GM12878 (cell line): ENCODE data around the gene VSTM2L. TPM values are rescaled to one million over a fixed set of nuclear protein-coding genes. Genes with fewer than 3 reads are reported as not detected.

Source experiments
- ATAC-seq: fragments of 200-7000 bp; cut with Tn5 transposase; 3 replicates; pipeline ENCODE4 v1.9.1; 2020; ENCODE audit warnings: mild to moderate bottlenecking, moderate library complexity
- BruUV-seq: library from RNA; stranded (reverse); fragments of 400-500 nt; replicated peaks from 2 replicates; lab custom pipeline; 2021; lab: Mats Ljungman, UMichigan
- CTCF ChIA-PET: fragments of 300-600 bp; sonication (Branson Sonifier 250); formaldehyde crosslinking; extraction: SDS; loops from one replicate; lab custom pipeline; 2021; ENCODE audit warnings: inconsistent platforms; lab: Yijun Ruan, JAX
- POLR2A ChIA-PET: fragments of 350-600 bp; formaldehyde crosslinking; extraction: SDS; loops from one replicate; lab custom pipeline; 2021; ENCODE audit warnings: inconsistent platforms; lab: Charles Lee
- RAD21 ChIA-PET: fragments of 300-600 bp; sonication (Branson Sonifier 250); formaldehyde crosslinking; loops from one replicate; lab custom pipeline; 2023; ENCODE audit warnings: antibody characterized with exemption; ENCODE audit not compliant: unreplicated experiment; lab: Charles Lee
- SMC1A ChIA-PET: fragments of 300-600 bp; sonication (Branson Sonifier 250); formaldehyde crosslinking; loops from one replicate; lab custom pipeline; 2023; ENCODE audit not compliant: unreplicated experiment, uncharacterized antibody; lab: Charles Lee
- DNase-seq: peaks from one replicate; pipeline ENCODE4 v3.0.0-alpha.2; 2011; ENCODE audit warnings: low read depth, low spot score
- FAIRE-seq: peaks from 3 replicates; lab custom pipeline; 2011; peaks lifted over from hg19 to GRCh38; lab: Jason Lieb, UNC
- H2AFZ ChIP-seq: 2 replicates; pipeline ENCODE4 v1.6.0; 2011; ENCODE audit warnings: low read depth, low read length, control low read depth; ENCODE audit not compliant: control insufficient read depth
- H3K27ac ChIP-seq: 2 replicates; pipeline ENCODE4 v1.5.1; 2011; ENCODE audit warnings: control low read depth; ENCODE audit not compliant: control insufficient read depth, insufficient read depth
- H3K27me3 ChIP-seq, 2 experiments: replicated peaks in 1 of 2; 2 replicates each; pipeline versions ENCODE4 v1.6.0 to v1.6.1; 2011; ENCODE audit warnings: low read length in 1 of 2; ENCODE audit not compliant: control insufficient read depth in 2 of 2, insufficient read depth in 2 of 2
- H3K36me3 ChIP-seq, 2 experiments: 2 replicates each; pipeline ENCODE4 v1.5.1; 2011; ENCODE audit warnings: low read length in 1 of 2; ENCODE audit not compliant: control insufficient read depth in 2 of 2, insufficient read depth in 2 of 2
- H3K4me1 ChIP-seq: 2 replicates; pipeline ENCODE4 v1.6.1; 2011; ENCODE audit warnings: mild to moderate bottlenecking, low read length, moderate library complexity, mixed read lengths; ENCODE audit not compliant: control insufficient read depth, insufficient read depth
- H3K4me2 ChIP-seq: 2 replicates; pipeline ENCODE4 v1.6.0; 2011; ENCODE audit warnings: control low read depth; ENCODE audit not compliant: control insufficient read depth, insufficient read depth
- H3K4me3 ChIP-seq: fragments of 200-600 bp; sonication (generic); 2 replicates; pipeline ENCODE4 v1.5.1; 2016
- H3K79me2 ChIP-seq: 2 replicates; pipeline ENCODE4 v1.6.0; 2011; ENCODE audit warnings: low read length; ENCODE audit not compliant: control insufficient read depth, insufficient read depth
- H3K9ac ChIP-seq: 2 replicates; pipeline ENCODE4 v1.8.0; 2011; ENCODE audit warnings: low read length, control low read depth, mixed read lengths; ENCODE audit not compliant: control insufficient read depth, insufficient read depth
- H3K9me3 ChIP-seq: replicated peaks from 3 replicates; pipeline ENCODE4 v1.5.1; 2011; ENCODE audit warnings: mild to moderate bottlenecking, low read length; ENCODE audit not compliant: control insufficient read depth, insufficient read depth
- H4K20me1 ChIP-seq: 2 replicates; pipeline ENCODE4 v1.6.0; 2011; ENCODE audit not compliant: control insufficient read depth, insufficient read depth
- BHLHE40 ChIP-seq, 2 experiments: fragments of 450-650 bp in 1 of 2; IDR thresholded peaks; 2 replicates each; pipeline ENCODE4 v1.6.1; 2011 to 2017; ENCODE audit warnings: low read depth in 2 of 2, borderline replicate concordance in 1 of 2, improper control_type of control experiment in 1 of 2, low read length in 1 of 2, mild to moderate bottlenecking in 1 of 2
- CBFB ChIP-seq: IDR thresholded peaks from 2 replicates; pipeline ENCODE4 v1.6.1; 2016; ENCODE audit warnings: antibody characterized with exemption, low read depth
- CEBPB ChIP-seq, 2 experiments: fragments of 150-350 bp in 1 of 2; IDR thresholded peaks; 2 replicates each; pipeline ENCODE4 v1.6.1; 2012 to 2014; ENCODE audit warnings: low read depth in 2 of 2, low read length in 2 of 2, borderline replicate concordance in 1 of 2, inconsistent platforms in 1 of 2
- HDAC6 ChIP-seq: fragments of 200-600 bp; sonication (generic); IDR thresholded peaks from one replicate; pipeline ENCODE4 v1.8.0; 2017; ENCODE audit warnings: antibody characterized with exemption; ENCODE audit not compliant: unreplicated experiment
- IKZF2 ChIP-seq, 2 experiments: fragments of 450-650 bp; IDR thresholded peaks; 2 replicates each; pipeline ENCODE4 v1.6.1; 2017; ENCODE audit warnings: mild to moderate bottlenecking in 2 of 2, moderate library complexity in 2 of 2
- PKNOX1 ChIP-seq: fragments of 450-650 bp; IDR thresholded peaks from 2 replicates; pipeline ENCODE4 v1.6.1; 2016; ENCODE audit warnings: mild to moderate bottlenecking
- POLR2AphosphoS5 ChIP-seq: IDR thresholded peaks from 2 replicates; pipeline ENCODE4 v1.6.1; 2011; ENCODE audit warnings: mild to moderate bottlenecking, low read length, inconsistent platforms
- SIN3A ChIP-seq: IDR thresholded peaks from 2 replicates; pipeline ENCODE4 v1.6.1; 2012; ENCODE audit warnings: low read depth, low read length, improper control_type of control experiment
- ZNF24 ChIP-seq: fragments of 450-650 bp; IDR thresholded peaks from 2 replicates; pipeline ENCODE4 v1.6.1; 2017; ENCODE audit warnings: antibody characterized with exemption, mild to moderate bottlenecking
- WGBS: methylation state at CpG from one replicate; pipeline ENCODE4 v1.1.6; 2016; ENCODE audit warnings: low lambda C conversion rate; ENCODE audit not compliant: insufficient replicate concordance, insufficient coverage; ENCODE audit errors: missing lambda C conversion rate; 5-methylcytosine and 5-hydroxymethylcytosine counted together
- in situ Hi-C: fragments of 300-500 bp; cut with MboI; formaldehyde crosslinking; loops from 9 replicates; pipeline ENCODE4 v1.14.3; 2018; ENCODE audit warnings: mixed read lengths
- intact Hi-C: fragments of 100-400 bp; cut with micrococcal nuclease; formaldehyde crosslinking; loops from one replicate; pipeline ENCODE4 v1.14.2; 2022; ENCODE audit not compliant: unreplicated experiment
- polyA plus RNA-seq, 11 experiments: library from polyadenylated mRNA; depleted of rRNA in 4 of 11; unstranded in 6 of 11; stranded (reverse) in 5 of 11; fragments of >200 nt; fragmentation: Nextera tagmentation in 4 of 11; fragmentation: Illumina TruSeq in 1 of 11; extraction: Ambion mirVana in 4 of 11; extraction: Trizol in 1 of 11; gene quantifications; 1 replicate in 1 of 11; 2 replicates in 10 of 11; pipeline versions ENCODE4 v1.2.1 to v1.2.3, GENCODE V29; 2011 to 2016; ENCODE audit warnings: inconsistent platforms in 2 of 11, missing spikeins in 2 of 11, low read depth in 1 of 11
- total RNA-seq, 4 experiments: library from RNA; depleted of rRNA in 3 of 4; stranded (reverse); fragments of >200 nt in 3 of 4; fragmentation: Illumina TruSeq in 1 of 4; extraction: Trizol in 1 of 4; gene quantifications; 2 replicates each; pipeline versions ENCODE4 v1.2.1 to v1.2.3, GENCODE V29; 2013 to 2021

Gene VSTM2L
- total and polyA plus RNA-seq, 10 of the 15 experiments (the other 5 are each of a cell fraction or from before 2014, with no cell fraction given): 0.05 to 1.5 (median 0.63) TPM; not detected in 2

DNA sequence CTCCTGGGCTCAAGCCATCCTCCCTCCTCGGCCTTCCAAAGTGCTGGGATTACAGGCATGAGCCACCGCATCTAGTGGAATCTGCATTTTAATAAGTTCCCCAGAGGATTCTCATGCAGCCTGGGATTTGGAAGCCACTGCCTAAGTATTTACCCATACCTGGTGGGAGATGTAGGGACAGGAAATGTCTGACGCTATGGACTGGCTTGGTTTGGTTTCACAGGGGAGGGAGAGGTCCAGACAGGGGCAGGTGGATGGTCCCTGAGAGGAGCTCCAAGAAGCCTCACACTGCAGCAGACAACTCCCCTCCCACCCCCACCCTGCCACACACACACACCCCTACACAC, 4.4 kb downstream of the VSTM2L start:
- no peak overlapping the region for H3K27ac ChIP-seq
- 31% methylated on average over 3 of the region's 3 CpGs for WGBS
- intact Hi-C loops: loop anchor here (10.0 kb wide), 1 partner anchor 253 kb away; no protein-coding TSS in a partner anchor
- H3K4me2 ChIP-seq: no peak overlapping the region
- CTCF ChIA-PET: interaction anchor here (1.0 kb wide), 1 partner anchor 85 kb away, joined by 3 read pairs; no protein-coding TSS in a partner anchor
- in situ Hi-C loops: loop anchor here (5.0 kb wide), 1 partner anchor 85 kb away; no protein-coding TSS in a partner anchor
- FAIRE-seq (no peak), ATAC-seq (no peak), DNase-seq (no peak)
- POLR2A ChIA-PET: no interaction called here
- SMC1A ChIA-PET: interaction anchor here (1.8 kb wide), 1 partner anchor 314 kb away, joined by 6 read pairs; no protein-coding TSS in a partner anchor
- H3K4me1 ChIP-seq: no peaks in the 10 kb centered on the region; the same call in none of the 2 replicates
- BruUV-seq: no TSS peak
- H4K20me1 ChIP-seq: no peaks in the 10 kb centered on the region
- H3K4me3 ChIP-seq: no peak overlapping the region
- no peaks in the 10 kb centered on the region for H3K79me2 ChIP-seq
- no peaks in the 10 kb centered on the region for H3K36me3 ChIP-seq
- TF ChIP-seq BHLHE40 (IDR thresholded peaks at IDR 0.05; ENCODE audit: borderline replicate concordance in 1 of 2, low read depth in 2 of 2, low read length in 1 of 2) (no peak), PKNOX1 (no peak), SIN3A (no peak), POLR2AphosphoS5 (no peak), CBFB (no peak), ZNF24 (no peak), IKZF2 (IDR thresholded peaks at IDR 0.05) (no peak), HDAC6 (no peak), CEBPB (IDR thresholded peaks at IDR 0.05; ENCODE audit: borderline replicate concordance in 1 of 2, low read depth in 2 of 2, low read length in 2 of 2) (no peak)
- H2AFZ ChIP-seq: no peak overlapping the region
- RAD21 ChIA-PET: interaction anchor here (1.6 kb wide), 1 partner anchor 314 kb away, joined by 3 read pairs; no protein-coding TSS in a partner anchor
- no peaks in the 10 kb centered on the region for H3K9me3 ChIP-seq
- peaks cover 0 to 4% of the 10 kb centered on the region in 2 experiments; a peak in 2 of 4 replicates for H3K27me3 ChIP-seq
- H3K9ac ChIP-seq: no peak overlapping the region
